Mucosa of stomach (tissue), 1 donor: ENCODE results near the gene PPP2R2C.

Experiments
- H3K27me3 ChIP-seq: one replicate; pipeline ENCODE4 v1.7.0; 2013; ENCODE audit warnings: mild to moderate bottlenecking, low read length; ENCODE audit not compliant: control insufficient read depth, insufficient read depth
- H3K36me3 ChIP-seq: one replicate; pipeline ENCODE4 v1.7.0; 2013; ENCODE audit warnings: low read length; ENCODE audit not compliant: control insufficient read depth, insufficient read depth
- H3K4me1 ChIP-seq: one replicate; pipeline ENCODE4 v1.7.0; 2013; ENCODE audit warnings: mild to moderate bottlenecking, low read length; ENCODE audit not compliant: control insufficient read depth, insufficient read depth
- H3K4me3 ChIP-seq: one replicate; pipeline ENCODE4 v1.7.0; 2013; ENCODE audit warnings: low read length
- H3K9ac ChIP-seq: one replicate; pipeline ENCODE4 v1.7.0; 2013; ENCODE audit warnings: mild to moderate bottlenecking, low read length, moderate library complexity
- H3K9me3 ChIP-seq: one replicate; pipeline ENCODE4 v1.7.0; 2013; ENCODE audit warnings: mild to moderate bottlenecking, low read length, moderate library complexity; ENCODE audit not compliant: control insufficient read depth
- donor health status: Pancreatic carcinoma.

The PPP2R2C gene

GRCh38 chr4:6324999-6325787, 147.2 kb downstream of the PPP2R2C start:
- Histone ChIP-seq H3K9me3 (no peaks in the 10 kb centered on the region), H3K4me3 (peak overlapping the region; percentile 23), H3K4me1 (peaks cover 30% of the 10 kb centered on the region), H3K9ac (peak overlapping the region; percentile 69), H3K36me3 (no peaks in the 10 kb centered on the region), H3K27me3 (peaks cover 13% of the 10 kb centered on the region)

- H3K36me3 ChIP-seq, result no peaks in the 10 kb centered on the region
- H3K9ac ChIP-seq, result peak overlapping the region; percentile 69
- H3K4me3 ChIP-seq, result peak overlapping the region; percentile 23
- H3K4me1 ChIP-seq, result peaks cover 36% of the 10 kb centered on the region
- H3K27me3 ChIP-seq, result peaks cover 13% of the 10 kb centered on the region
- no peaks in the 10 kb centered on the region for H3K9me3 ChIP-seq
Measured at GRCh38 chr4:6324461-6324998, 147.9 kb downstream of the PPP2R2C start.

DNA sequence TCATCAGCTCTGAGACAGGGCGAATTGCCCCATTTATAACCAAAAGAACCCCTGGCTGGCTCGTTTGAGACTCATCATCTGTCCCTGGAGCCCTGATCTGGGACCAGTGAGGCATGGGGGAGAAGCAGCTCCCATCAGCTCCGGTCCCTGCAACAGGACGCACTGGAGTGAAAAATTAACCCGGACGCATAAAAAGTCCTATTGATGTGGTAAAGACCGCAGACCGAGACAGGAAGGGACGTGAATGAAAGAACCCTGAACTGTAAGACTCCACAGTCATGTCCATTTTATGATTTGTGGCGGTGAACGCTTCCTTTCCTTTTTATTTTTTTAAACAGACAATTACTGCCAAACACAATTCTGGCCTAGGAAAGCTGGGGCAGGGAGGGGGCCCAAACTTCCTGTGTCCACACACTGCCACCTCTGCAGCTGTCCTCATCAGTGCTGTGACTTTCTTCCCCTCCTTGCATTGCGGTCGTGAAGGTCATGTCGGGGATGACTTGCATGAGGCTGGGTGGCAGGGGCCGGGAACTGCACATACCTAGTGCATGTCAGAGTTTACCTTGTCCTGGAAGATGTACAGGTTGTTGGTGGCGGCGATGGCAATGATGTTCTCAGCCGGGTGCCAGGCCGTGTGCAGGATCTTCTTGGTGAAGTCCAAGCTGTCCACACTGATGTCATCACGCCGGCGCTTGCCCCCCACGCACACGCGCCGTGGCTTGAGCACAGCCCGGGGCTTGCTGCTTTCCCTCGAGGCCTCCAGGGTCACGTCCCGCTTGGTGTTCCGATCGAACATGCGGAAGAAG, 149.4 kb downstream of the PPP2R2C start:
- no peak overlapping the region for H3K9ac ChIP-seq
- H3K27me3 ChIP-seq, result peaks cover 7% of the 10 kb centered on the region
- H3K9me3 ChIP-seq, result no peaks in the 10 kb centered on the region
- no peak overlapping the region for H3K4me3 ChIP-seq
- H3K36me3 ChIP-seq, result no peaks in the 10 kb centered on the region
- peaks cover 46% of the 10 kb centered on the region for H3K4me1 ChIP-seq

GRCh38 chr4:6322067-6322760, 150.2 kb downstream of the PPP2R2C start:
- Histone ChIP-seq H3K4me1 (peaks cover 46% of the 10 kb centered on the region), H3K9ac (no peak overlapping the region), H3K27me3 (no peaks in the 10 kb centered on the region), H3K4me3 (no peak overlapping the region), H3K9me3 (no peaks in the 10 kb centered on the region), H3K36me3 (no peaks in the 10 kb centered on the region)

- Histone ChIP-seq H3K9ac (no peak overlapping the region), H3K9me3 (no peaks in the 10 kb centered on the region), H3K4me1 (peaks cover 48% of the 10 kb centered on the region), H3K4me3 (no peak overlapping the region), H3K27me3 (no peaks in the 10 kb centered on the region), H3K36me3 (no peaks in the 10 kb centered on the region)
Measured at GRCh38 chr4:6321361-6321760, 151.1 kb downstream of the PPP2R2C start.

- no peak overlapping the region for H3K4me3 ChIP-seq
Measured at GRCh38 chr4:6320663-6321062, 151.8 kb downstream of the PPP2R2C start.

DNA sequence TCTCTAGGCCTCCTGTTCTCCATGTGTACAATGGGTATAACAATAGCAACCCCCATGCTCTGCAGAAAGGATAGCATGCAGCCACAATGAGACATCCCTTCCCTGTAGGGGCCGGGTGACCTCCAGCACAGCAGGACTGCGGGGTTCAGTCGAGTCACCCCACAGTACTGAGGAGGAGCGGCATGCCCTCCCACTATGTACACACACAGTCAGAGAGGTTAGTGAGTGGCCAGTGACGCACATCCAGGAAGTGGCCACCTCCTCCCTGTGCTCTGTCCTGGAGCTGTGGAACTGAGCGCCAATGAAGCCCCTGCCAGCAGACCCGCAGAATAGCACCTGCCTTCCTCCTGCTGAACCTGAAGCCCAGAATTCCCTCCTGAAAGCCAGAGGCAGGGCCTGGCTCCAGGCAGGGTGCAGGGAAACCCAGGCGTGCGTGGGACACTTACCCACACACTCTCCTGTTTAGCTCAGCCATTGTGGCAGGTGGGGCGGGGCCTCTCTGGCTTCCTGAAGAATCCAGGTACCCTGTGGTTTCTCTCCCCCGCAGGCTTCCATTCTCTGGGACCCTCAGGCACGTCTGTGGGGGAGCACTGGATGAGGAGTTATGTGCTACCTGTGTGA, 152.8 kb downstream of the PPP2R2C start:
- Histone ChIP-seq H3K27me3 (no peaks in the 10 kb centered on the region), H3K36me3 (no peaks in the 10 kb centered on the region), H3K9me3 (no peaks in the 10 kb centered on the region), H3K4me3 (no peak overlapping the region), H3K4me1 (peaks cover 34% of the 10 kb centered on the region), H3K9ac (no peak overlapping the region)

More at GRCh38 chr4:6320663-6321062, 151.8 kb downstream of the PPP2R2C start:
- Histone ChIP-seq H3K4me1 (peaks cover 44% of the 10 kb centered on the region), H3K9me3 (no peaks in the 10 kb centered on the region), H3K27me3 (no peaks in the 10 kb centered on the region), H3K36me3 (no peaks in the 10 kb centered on the region), H3K9ac (no peak overlapping the region)

- no peak overlapping the region for H3K4me3 ChIP-seq
- peaks cover 30% of the 10 kb centered on the region for H3K4me1 ChIP-seq
- H3K27me3 ChIP-seq, result no peaks in the 10 kb centered on the region
- H3K9ac ChIP-seq, result no peak overlapping the region
- H3K36me3 ChIP-seq, result no peaks in the 10 kb centered on the region
- H3K9me3 ChIP-seq, result no peaks in the 10 kb centered on the region
Measured at GRCh38 chr4:6318206-6318605, 154.2 kb downstream of the PPP2R2C start.

- Histone ChIP-seq H3K4me3 (no peak overlapping the region), H3K36me3 (no peaks in the 10 kb centered on the region), H3K9ac (no peak overlapping the region), H3K9me3 (no peaks in the 10 kb centered on the region), H3K27me3 (no peaks in the 10 kb centered on the region), H3K4me1 (peaks cover 26% of the 10 kb centered on the region)
Measured at GRCh38 chr4:6316461-6317003, 155.9 kb downstream of the PPP2R2C start.

GRCh38 chr4:6313216-6313615, 159.2 kb downstream of the PPP2R2C start:
- H3K27me3 ChIP-seq, result peaks cover 13% of the 10 kb centered on the region
- no peaks in the 10 kb centered on the region for H3K9me3 ChIP-seq
- H3K4me1 ChIP-seq, result peaks cover 12% of the 10 kb centered on the region
- H3K4me3 ChIP-seq, result no peak overlapping the region
- no peaks in the 10 kb centered on the region for H3K36me3 ChIP-seq
- no peak overlapping the region for H3K9ac ChIP-seq

- H3K9me3 ChIP-seq, result no peaks in the 10 kb centered on the region
- peaks cover 13% of the 10 kb centered on the region for H3K27me3 ChIP-seq
- H3K36me3 ChIP-seq, result no peaks in the 10 kb centered on the region
- H3K9ac ChIP-seq, result peak overlapping the region; percentile 63
- H3K4me1 ChIP-seq, result peaks cover 8% of the 10 kb centered on the region
- H3K4me3 ChIP-seq, result peak overlapping the region; percentile 33
Measured at GRCh38 chr4:6309777-6310176, 162.6 kb downstream of the PPP2R2C start.
